GM23338 (cell line): ENCODE data around the gene ALDH1B1. TPM values are rescaled to one million over a fixed set of nuclear protein-coding genes. Genes with fewer than 3 reads are reported as not detected.

ENCODE experiments used
- ATAC-seq: fragments of 200-7000 bp; cut with Tn5 transposase; 3 replicates; pipeline ENCODE4 v1.9.1; 2020
- DNase-seq: peaks from one replicate; pipeline ENCODE4 v3.0.0-alpha.2; 2015; ENCODE audit warnings: low spot score
- H2AFZ ChIP-seq: fragments of 200-600 bp; sonication (generic); 2 replicates; pipeline ENCODE4 v1.8.0; 2016; ENCODE audit warnings: antibody characterized with exemption, mild to moderate bottlenecking, moderate library complexity
- H3F3A ChIP-seq: fragments of 200-600 bp; sonication (generic); replicated peaks from 2 replicates; pipeline ENCODE4 v1.8.0; 2017; ENCODE audit warnings: antibody characterized with exemption, mixed run types, low read depth
- H3K27ac ChIP-seq: fragments of 200-600 bp; sonication (generic); 2 replicates; pipeline ENCODE4 v1.6.1; 2016; ENCODE audit warnings: low read depth
- H3K27me3 ChIP-seq: fragments of 200-600 bp; sonication (generic); 2 replicates; pipeline ENCODE4 v1.8.0; 2016; ENCODE audit warnings: mild to moderate bottlenecking, mixed run types, moderate library complexity; ENCODE audit not compliant: insufficient read depth
- H3K36me3 ChIP-seq: fragments of 200-600 bp; sonication (generic); 2 replicates; pipeline ENCODE4 v1.8.0; 2016; ENCODE audit warnings: mild to moderate bottlenecking; ENCODE audit not compliant: insufficient read depth
- H3K4me1 ChIP-seq: fragments of 200-600 bp; sonication (generic); 2 replicates; pipeline ENCODE4 v1.8.0; 2016; ENCODE audit warnings: mild to moderate bottlenecking, moderate library complexity; ENCODE audit not compliant: insufficient read depth
- H3K4me2 ChIP-seq: fragments of 200-600 bp; sonication (generic); 2 replicates; pipeline ENCODE4 v1.7.1; 2017; ENCODE audit warnings: mixed run types
- H3K4me3 ChIP-seq: fragments of 200-600 bp; sonication (generic); 2 replicates; pipeline ENCODE4 v1.6.1; 2016; ENCODE audit warnings: mixed run types
- H3K79me2 ChIP-seq: fragments of 200-600 bp; sonication (generic); replicated peaks from 2 replicates; pipeline ENCODE4 v1.8.0; 2017; ENCODE audit warnings: mild to moderate bottlenecking; ENCODE audit not compliant: insufficient read depth
- H3K9me2 ChIP-seq: fragments of 200-600 bp; sonication (generic); 2 replicates; pipeline ENCODE4 v1.8.0; 2017; ENCODE audit not compliant: insufficient read depth
- H4K20me1 ChIP-seq: fragments of 200-600 bp; sonication (generic); replicated peaks from 2 replicates; pipeline ENCODE4 v1.8.0; 2017; ENCODE audit warnings: mild to moderate bottlenecking; ENCODE audit not compliant: insufficient read depth
- H3K27ac Mint-ChIP-seq: 2 replicates; pipeline ENCODE4 v1.8.0; 2020; ENCODE audit warnings: inconsistent platforms, mild to moderate bottlenecking, moderate library complexity, mixed read lengths
- H3K27me3 Mint-ChIP-seq: 3 replicates; pipeline ENCODE4 v1.8.0; 2022; ENCODE audit warnings: low read depth, mild to moderate bottlenecking, moderate library complexity, mixed read lengths, inconsistent platforms; ENCODE audit not compliant: insufficient read depth, poor library complexity
- H3K36me3 Mint-ChIP-seq: 3 replicates; pipeline ENCODE4 v1.8.0; 2021; ENCODE audit warnings: low read depth, mild to moderate bottlenecking, inconsistent platforms, moderate library complexity, mixed read lengths
- H3K4me1 Mint-ChIP-seq: 3 replicates; pipeline ENCODE4 v1.8.0; 2020; ENCODE audit warnings: mild to moderate bottlenecking, inconsistent platforms, mixed read lengths
- H3K4me3 Mint-ChIP-seq: 3 replicates; pipeline ENCODE4 v1.8.0; 2021; ENCODE audit warnings: moderate library complexity, mild to moderate bottlenecking, inconsistent platforms, mixed read lengths
- H3K9me3 Mint-ChIP-seq: 3 replicates; pipeline ENCODE4 v1.8.0; 2020; ENCODE audit warnings: moderate library complexity, mild to moderate bottlenecking, inconsistent platforms, mixed read lengths
- STAT1 ChIP-seq: IDR thresholded peaks from one replicate; pipeline ENCODE4 v1.6.1; 2016; ENCODE audit warnings: antibody characterized with exemption; ENCODE audit not compliant: unreplicated experiment
- ZNF331 ChIP-seq: fragments of 250-450 bp; sonication (Bioruptor Pico); IDR thresholded peaks from 2 replicates; pipeline ENCODE4 v1.5.0; 2020; ENCODE audit warnings: low read depth, mild to moderate bottlenecking, moderate library complexity
- polyA plus RNA-seq: library from polyadenylated mRNA; unstranded; fragments of >200 nt; fragmentation: Nextera tagmentation; extraction: Ambion mirVana; gene quantifications from 2 replicates; pipeline ENCODE4 v1.2.1, GENCODE V29; 2016
- total RNA-seq: library from RNA; depleted of rRNA; stranded (reverse); fragments of >200 nt; shearing (Covaris generic); gene quantifications from 2 replicates; pipeline ENCODE4 v1.2.3, GENCODE V29; 2014
- TF ChIP-seq, protein P1 (sequence below), 2 experiments: fragments of 200-600 bp in 1 of 2; sonication (generic) in 1 of 2; conservative IDR thresholded peaks; 2 replicates each; pipeline versions ENCODE4 v1.5.1 to v1.6.1; 2016 to 2017; ENCODE audit warnings: antibody characterized with exemption in 2 of 2, low read depth in 2 of 2, mild to moderate bottlenecking in 2 of 2, moderate library complexity in 1 of 2
- TF ChIP-seq, protein P2 (sequence below): fragments of 250-450 bp; sonication (Bioruptor Pico); IDR thresholded peaks from 2 replicates; pipeline ENCODE4 v1.5.0; 2020; ENCODE audit warnings: mild to moderate bottlenecking, moderate library complexity
- TF ChIP-seq, protein P3 (sequence below): IDR thresholded peaks from one replicate; pipeline ENCODE4 v1.6.1; 2018; ENCODE audit warnings: antibody characterized with exemption; ENCODE audit not compliant: unreplicated experiment

ALDH1B1 gene
- total and polyA plus RNA-seq, 2 experiments from 2014 or later = 37.5 to 74.8 TPM

GRCh38 chr9:38432922-38433510, 40.5 kb downstream of the ALDH1B1 start:
- Mint-ChIP-seq H3K9me3 (no peaks in the 10 kb centered on the region; the same call in 2 of the 3 replicates), H3K27me3 (peaks cover 6% of the 10 kb centered on the region), H3K4me1 (peaks cover 13% of the 10 kb centered on the region; the same call in 2 of the 3 replicates), H3K36me3 (no peaks in the 10 kb centered on the region), H3K4me3 (no peak overlapping the region), H3K27ac (no peak overlapping the region)
- H3K36me3 ChIP-seq = no peaks in the 10 kb centered on the region
- no peaks in the 10 kb centered on the region for H3F3A ChIP-seq
- H4K20me1 ChIP-seq = no peaks in the 10 kb centered on the region
- peaks cover 12% of the 10 kb centered on the region; the same call in 1 of the 2 replicates for H3K9me2 ChIP-seq
- H3K27me3 ChIP-seq = no peaks in the 10 kb centered on the region
- TF ChIP-seq, protein P1, sequence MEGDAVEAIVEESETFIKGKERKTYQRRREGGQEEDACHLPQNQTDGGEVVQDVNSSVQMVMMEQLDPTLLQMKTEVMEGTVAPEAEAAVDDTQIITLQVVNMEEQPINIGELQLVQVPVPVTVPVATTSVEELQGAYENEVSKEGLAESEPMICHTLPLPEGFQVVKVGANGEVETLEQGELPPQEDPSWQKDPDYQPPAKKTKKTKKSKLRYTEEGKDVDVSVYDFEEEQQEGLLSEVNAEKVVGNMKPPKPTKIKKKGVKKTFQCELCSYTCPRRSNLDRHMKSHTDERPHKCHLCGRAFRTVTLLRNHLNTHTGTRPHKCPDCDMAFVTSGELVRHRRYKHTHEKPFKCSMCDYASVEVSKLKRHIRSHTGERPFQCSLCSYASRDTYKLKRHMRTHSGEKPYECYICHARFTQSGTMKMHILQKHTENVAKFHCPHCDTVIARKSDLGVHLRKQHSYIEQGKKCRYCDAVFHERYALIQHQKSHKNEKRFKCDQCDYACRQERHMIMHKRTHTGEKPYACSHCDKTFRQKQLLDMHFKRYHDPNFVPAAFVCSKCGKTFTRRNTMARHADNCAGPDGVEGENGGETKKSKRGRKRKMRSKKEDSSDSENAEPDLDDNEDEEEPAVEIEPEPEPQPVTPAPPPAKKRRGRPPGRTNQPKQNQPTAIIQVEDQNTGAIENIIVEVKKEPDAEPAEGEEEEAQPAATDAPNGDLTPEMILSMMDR (conservative IDR thresholded peaks at IDR 0.05; ENCODE audit: low read depth in 2 of 2) = peak; percentile 61 to 68
- TF ChIP-seq, protein P2, sequence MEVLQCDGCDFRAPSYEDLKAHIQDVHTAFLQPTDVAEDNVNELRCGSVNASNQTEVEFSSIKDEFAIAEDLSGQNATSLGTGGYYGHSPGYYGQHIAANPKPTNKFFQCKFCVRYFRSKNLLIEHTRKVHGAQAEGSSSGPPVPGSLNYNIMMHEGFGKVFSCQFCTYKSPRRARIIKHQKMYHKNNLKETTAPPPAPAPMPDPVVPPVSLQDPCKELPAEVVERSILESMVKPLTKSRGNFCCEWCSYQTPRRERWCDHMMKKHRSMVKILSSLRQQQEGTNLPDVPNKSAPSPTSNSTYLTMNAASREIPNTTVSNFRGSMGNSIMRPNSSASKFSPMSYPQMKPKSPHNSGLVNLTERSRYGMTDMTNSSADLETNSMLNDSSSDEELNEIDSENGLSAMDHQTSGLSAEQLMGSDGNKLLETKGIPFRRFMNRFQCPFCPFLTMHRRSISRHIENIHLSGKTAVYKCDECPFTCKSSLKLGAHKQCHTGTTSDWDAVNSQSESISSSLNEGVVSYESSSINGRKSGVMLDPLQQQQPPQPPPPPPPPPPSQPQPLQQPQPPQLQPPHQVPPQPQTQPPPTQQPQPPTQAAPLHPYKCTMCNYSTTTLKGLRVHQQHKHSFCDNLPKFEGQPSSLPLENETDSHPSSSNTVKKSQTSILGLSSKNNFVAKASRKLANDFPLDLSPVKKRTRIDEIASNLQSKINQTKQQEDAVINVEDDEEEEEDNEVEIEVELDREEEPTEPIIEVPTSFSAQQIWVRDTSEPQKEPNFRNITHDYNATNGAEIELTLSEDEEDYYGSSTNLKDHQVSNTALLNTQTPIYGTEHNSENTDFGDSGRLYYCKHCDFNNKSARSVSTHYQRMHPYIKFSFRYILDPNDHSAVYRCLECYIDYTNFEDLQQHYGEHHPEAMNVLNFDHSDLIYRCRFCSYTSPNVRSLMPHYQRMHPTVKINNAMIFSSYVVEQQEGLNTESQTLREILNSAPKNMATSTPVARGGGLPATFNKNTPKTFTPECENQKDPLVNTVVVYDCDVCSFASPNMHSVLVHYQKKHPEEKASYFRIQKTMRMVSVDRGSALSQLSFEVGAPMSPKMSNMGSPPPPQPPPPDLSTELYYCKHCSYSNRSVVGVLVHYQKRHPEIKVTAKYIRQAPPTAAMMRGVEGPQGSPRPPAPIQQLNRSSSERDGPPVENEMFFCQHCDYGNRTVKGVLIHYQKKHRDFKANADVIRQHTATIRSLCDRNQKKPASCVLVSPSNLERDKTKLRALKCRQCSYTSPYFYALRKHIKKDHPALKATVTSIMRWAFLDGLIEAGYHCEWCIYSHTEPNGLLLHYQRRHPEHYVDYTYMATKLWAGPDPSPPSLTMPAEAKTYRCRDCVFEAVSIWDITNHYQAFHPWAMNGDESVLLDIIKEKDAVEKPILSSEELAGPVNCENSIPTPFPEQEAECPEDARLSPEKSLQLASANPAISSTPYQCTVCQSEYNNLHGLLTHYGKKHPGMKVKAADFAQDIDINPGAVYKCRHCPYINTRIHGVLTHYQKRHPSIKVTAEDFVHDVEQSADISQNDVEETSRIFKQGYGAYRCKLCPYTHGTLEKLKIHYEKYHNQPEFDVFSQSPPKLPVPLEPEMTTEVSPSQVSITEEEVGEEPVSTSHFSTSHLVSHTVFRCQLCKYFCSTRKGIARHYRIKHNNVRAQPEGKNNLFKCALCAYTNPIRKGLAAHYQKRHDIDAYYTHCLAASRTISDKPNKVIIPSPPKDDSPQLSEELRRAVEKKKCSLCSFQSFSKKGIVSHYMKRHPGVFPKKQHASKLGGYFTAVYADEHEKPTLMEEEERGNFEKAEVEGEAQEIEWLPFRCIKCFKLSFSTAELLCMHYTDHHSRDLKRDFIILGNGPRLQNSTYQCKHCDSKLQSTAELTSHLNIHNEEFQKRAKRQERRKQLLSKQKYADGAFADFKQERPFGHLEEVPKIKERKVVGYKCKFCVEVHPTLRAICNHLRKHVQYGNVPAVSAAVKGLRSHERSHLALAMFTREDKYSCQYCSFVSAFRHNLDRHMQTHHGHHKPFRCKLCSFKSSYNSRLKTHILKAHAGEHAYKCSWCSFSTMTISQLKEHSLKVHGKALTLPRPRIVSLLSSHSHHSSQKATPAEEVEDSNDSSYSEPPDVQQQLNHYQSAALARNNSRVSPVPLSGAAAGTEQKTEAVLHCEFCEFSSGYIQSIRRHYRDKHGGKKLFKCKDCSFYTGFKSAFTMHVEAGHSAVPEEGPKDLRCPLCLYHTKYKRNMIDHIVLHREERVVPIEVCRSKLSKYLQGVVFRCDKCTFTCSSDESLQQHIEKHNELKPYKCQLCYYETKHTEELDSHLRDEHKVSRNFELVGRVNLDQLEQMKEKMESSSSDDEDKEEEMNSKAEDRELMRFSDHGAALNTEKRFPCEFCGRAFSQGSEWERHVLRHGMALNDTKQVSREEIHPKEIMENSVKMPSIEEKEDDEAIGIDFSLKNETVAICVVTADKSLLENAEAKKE (CRISPR knock-in tag) = no peak
- H3K79me2 ChIP-seq = no peaks in the 10 kb centered on the region
- peak; percentile 85 for ATAC-seq
- H3K4me1 ChIP-seq = peaks cover 7% of the 10 kb centered on the region; the same call in 1 of the 2 replicates
- no peak overlapping the region for H3K4me3 ChIP-seq
- H2AFZ ChIP-seq = no peak overlapping the region
- no peak overlapping the region for H3K27ac ChIP-seq
- peak; percentile 73 for DNase-seq
- H3K4me2 ChIP-seq = no peak overlapping the region

GRCh38 chr9:38434365-38434764, 41.9 kb downstream of the ALDH1B1 start:
- no peaks in the 10 kb centered on the region; the same call in 2 of the 3 replicates for H3K9me3 Mint-ChIP-seq
- peaks cover 12% of the 10 kb centered on the region; the same call in 1 of the 2 replicates for H3K9me2 ChIP-seq
- H3K79me2 ChIP-seq = no peaks in the 10 kb centered on the region
- H3K4me3 Mint-ChIP-seq = no peak overlapping the region
- H3K36me3 Mint-ChIP-seq = no peaks in the 10 kb centered on the region
- no peak for DNase-seq
- H2AFZ ChIP-seq = no peak overlapping the region
- H3K27me3 Mint-ChIP-seq = peaks cover 11% of the 10 kb centered on the region
- H3K27me3 ChIP-seq = no peaks in the 10 kb centered on the region
- no peak overlapping the region for H3K27ac ChIP-seq
- peaks cover 13% of the 10 kb centered on the region; the same call in 2 of the 3 replicates for H3K4me1 Mint-ChIP-seq
- H3F3A ChIP-seq = no peaks in the 10 kb centered on the region
- no peak overlapping the region for H3K4me3 ChIP-seq
- ATAC-seq = no peak
- H3K36me3 ChIP-seq = no peaks in the 10 kb centered on the region
- H3K27ac Mint-ChIP-seq = no peak overlapping the region
- no peak overlapping the region for H3K4me2 ChIP-seq
- H4K20me1 ChIP-seq = no peaks in the 10 kb centered on the region
- peaks cover 7% of the 10 kb centered on the region; the same call in 1 of the 2 replicates for H3K4me1 ChIP-seq
- TF ChIP-seq ZNF331 (no peak), STAT1 (no peak)
- TF ChIP-seq, protein P3, sequence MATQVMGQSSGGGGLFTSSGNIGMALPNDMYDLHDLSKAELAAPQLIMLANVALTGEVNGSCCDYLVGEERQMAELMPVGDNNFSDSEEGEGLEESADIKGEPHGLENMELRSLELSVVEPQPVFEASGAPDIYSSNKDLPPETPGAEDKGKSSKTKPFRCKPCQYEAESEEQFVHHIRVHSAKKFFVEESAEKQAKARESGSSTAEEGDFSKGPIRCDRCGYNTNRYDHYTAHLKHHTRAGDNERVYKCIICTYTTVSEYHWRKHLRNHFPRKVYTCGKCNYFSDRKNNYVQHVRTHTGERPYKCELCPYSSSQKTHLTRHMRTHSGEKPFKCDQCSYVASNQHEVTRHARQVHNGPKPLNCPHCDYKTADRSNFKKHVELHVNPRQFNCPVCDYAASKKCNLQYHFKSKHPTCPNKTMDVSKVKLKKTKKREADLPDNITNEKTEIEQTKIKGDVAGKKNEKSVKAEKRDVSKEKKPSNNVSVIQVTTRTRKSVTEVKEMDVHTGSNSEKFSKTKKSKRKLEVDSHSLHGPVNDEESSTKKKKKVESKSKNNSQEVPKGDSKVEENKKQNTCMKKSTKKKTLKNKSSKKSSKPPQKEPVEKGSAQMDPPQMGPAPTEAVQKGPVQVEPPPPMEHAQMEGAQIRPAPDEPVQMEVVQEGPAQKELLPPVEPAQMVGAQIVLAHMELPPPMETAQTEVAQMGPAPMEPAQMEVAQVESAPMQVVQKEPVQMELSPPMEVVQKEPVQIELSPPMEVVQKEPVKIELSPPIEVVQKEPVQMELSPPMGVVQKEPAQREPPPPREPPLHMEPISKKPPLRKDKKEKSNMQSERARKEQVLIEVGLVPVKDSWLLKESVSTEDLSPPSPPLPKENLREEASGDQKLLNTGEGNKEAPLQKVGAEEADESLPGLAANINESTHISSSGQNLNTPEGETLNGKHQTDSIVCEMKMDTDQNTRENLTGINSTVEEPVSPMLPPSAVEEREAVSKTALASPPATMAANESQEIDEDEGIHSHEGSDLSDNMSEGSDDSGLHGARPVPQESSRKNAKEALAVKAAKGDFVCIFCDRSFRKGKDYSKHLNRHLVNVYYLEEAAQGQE = no peak
